Kidney epithelial cell (primary cell): Measurements from ENCODE around the gene SELE. TPM values are rescaled to one million over a fixed set of nuclear protein-coding genes. Genes with fewer than 3 reads are reported as not detected.

Experiments
- DNase-seq: peaks from one replicate; pipeline ENCODE4 v3.0.0-alpha.2; 2010; ENCODE audit warnings: low read depth
- H3K27me3 ChIP-seq: 2 replicates; pipeline ENCODE4 v1.6.0; 2011; ENCODE audit warnings: low read length; ENCODE audit not compliant: control insufficient read depth, insufficient read depth
- H3K36me3 ChIP-seq: 2 replicates; pipeline ENCODE4 v1.5.1; 2011; ENCODE audit warnings: low read length; ENCODE audit not compliant: control insufficient read depth, insufficient read depth
- H3K4me3 ChIP-seq: 2 replicates; pipeline ENCODE4 v1.5.1; 2011; ENCODE audit warnings: low read depth, mild to moderate bottlenecking, control low read depth, low read length
- CTCF ChIP-seq: IDR thresholded peaks from 2 replicates; pipeline ENCODE4 v1.5.1; 2011; ENCODE audit warnings: mild to moderate bottlenecking, moderate library complexity, low read length, control low read depth, inconsistent platforms; ENCODE audit not compliant: insufficient read depth, poor library complexity, severe bottlenecking
- total RNA-seq: library from RNA; depleted of rRNA; stranded (reverse); fragments of >200 nt; gene quantifications from 2 replicates; pipeline ENCODE4 v1.2.3, GENCODE V29; 2015

The SELE gene
- total RNA-seq, 1 donor from 2014 or later: not detected

GRCh38 chr1:169768161-169768560 is 34.3 kb upstream of the SELE start:
- no peak for DNase-seq
- H3K4me3 ChIP-seq: no peak overlapping the region
- TF ChIP-seq CTCF: no peak
- H3K36me3 ChIP-seq: no peaks in the 10 kb centered on the region
- no peaks in the 10 kb centered on the region for H3K27me3 ChIP-seq

GRCh38 chr1:169765580-169766331 is 31.9 kb upstream of the SELE start:
- DNase-seq: no peak
- no peaks in the 10 kb centered on the region for H3K36me3 ChIP-seq

DNA sequence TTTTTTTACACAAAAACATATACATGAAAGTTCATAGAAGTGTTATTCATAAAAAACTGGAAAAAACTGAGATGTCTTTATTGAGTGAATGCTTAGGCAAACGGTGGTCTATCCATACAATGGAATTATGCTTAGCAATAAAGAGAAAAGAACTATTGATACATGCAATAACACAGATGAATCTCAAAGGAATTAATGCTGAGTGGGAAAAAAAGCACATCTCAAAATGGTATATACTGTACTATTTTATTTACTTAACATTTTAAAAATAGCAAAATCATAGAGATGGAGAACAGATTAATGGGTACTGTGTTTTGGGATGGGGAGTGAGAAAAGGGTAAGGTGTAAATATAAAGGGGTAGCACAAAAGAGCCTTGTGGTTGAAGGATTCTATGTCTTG is 31.0 kb upstream of the SELE start:
- Histone ChIP-seq H3K4me3 (no peak overlapping the region), H3K36me3 (no peaks in the 10 kb centered on the region), H3K27me3 (no peaks in the 10 kb centered on the region)
- DNase-seq: no peak
- TF ChIP-seq CTCF: no peak

More at GRCh38 chr1:169765580-169766331, 31.9 kb upstream of the SELE start:
- TF ChIP-seq CTCF: no peak
- H3K27me3 ChIP-seq: no peaks in the 10 kb centered on the region
- H3K4me3 ChIP-seq: no peak overlapping the region

DNA sequence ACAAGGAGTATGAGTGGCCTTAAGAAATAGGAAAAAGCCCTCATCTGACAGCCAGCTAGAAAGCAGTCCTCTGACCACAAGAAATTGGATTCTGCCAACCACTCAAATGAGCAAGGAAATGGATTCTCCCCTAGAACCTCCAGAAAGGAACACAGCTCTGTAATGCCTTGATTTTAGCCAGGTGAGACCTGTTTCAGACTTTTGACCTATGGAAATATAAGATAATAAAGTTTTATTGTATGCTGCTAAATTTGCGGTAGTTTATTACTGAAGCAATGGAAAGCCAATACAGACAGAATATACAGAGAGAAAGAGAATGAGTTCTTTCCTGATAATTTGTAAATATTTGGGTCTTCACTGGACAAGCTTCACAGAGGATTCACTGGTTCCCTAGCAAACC is 28.8 kb upstream of the SELE start:
- Histone ChIP-seq H3K36me3 (no peaks in the 10 kb centered on the region), H3K4me3 (no peak overlapping the region), H3K27me3 (no peaks in the 10 kb centered on the region)
- TF ChIP-seq CTCF: no peak
- DNase-seq: no peak

DNA sequence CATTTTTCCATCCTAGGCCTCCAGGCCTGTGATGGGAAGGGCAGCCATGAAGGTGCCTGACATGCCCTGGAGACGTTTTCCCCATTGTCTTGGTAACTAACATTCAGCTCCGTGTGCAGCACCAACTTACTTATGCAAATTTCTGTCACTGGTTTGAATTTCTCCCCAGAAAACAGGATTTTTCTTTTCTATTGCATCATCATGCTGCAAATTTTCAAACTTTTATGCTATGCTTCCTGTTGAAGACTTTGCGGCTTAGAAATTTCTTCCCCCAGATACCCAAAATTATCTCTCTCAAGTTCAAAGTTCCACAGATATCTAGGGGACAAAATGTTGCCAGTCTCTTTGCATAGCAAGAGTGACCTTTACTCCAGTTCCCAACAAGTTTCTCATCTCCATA is 25.2 kb upstream of the SELE start:
- Histone ChIP-seq H3K27me3 (no peaks in the 10 kb centered on the region), H3K36me3 (no peaks in the 10 kb centered on the region), H3K4me3 (no peak overlapping the region)
- no peak for TF ChIP-seq CTCF
- DNase-seq: no peak

GRCh38 chr1:169753549-169753948 is 19.7 kb upstream of the SELE start:
- Histone ChIP-seq H3K36me3 (no peaks in the 10 kb centered on the region), H3K4me3 (no peak overlapping the region), H3K27me3 (no peaks in the 10 kb centered on the region)
- no peak for DNase-seq
- no peak for TF ChIP-seq CTCF
